Measurements from ENCODE around the gene FBXL3. TPM values are rescaled to one million over a fixed set of nuclear protein-coding genes. Genes with fewer than 3 reads are reported as not detected.

The FBXL3 gene
- total RNA-seq, 4 donors from 2014 or later: 144 to 164 (median 155) TPM

- 91 to 96% methylated on average over 5 of the region's 5 CpGs for WGBS, 2 donors
- H3K27me3 ChIP-seq: no peaks in the 10 kb centered on the region
- intact Hi-C loops (cut with DNase I): no loop called here
- no peaks in the 10 kb centered on the region for H3K4me1 ChIP-seq
- no peaks in the 10 kb centered on the region for H3K36me3 ChIP-seq
- H3K27ac ChIP-seq: no peak overlapping the region
- DNase-seq: no peak
- TF ChIP-seq POLR2A (IDR thresholded peaks at IDR 0.05) (no peak), CTCF (IDR thresholded peaks at IDR 0.05) (no peak)
- H3K9me3 ChIP-seq: no peaks in the 10 kb centered on the region
- no peak overlapping the region for H3K4me3 ChIP-seq (replicated peaks in 1 of 3)
Measured at GRCh38 chr13:76955661-76956060, 71.3 kb downstream of the FBXL3 start.

Other genes starting within 250 kb of the FBXL3 start
- gene KCTD12, start 140.8 kb downstream of the FBXL3 start, total RNA-seq: 10 to 100 TPM; 27.9 to 59.3 (median 37.8) TPM
- not detected for gene ACOD1, start 78.6 kb downstream of the FBXL3 start, total RNA-seq
- gene CLN5, start 35.1 kb downstream of the FBXL3 start, total RNA-seq: 100 to 1,000 TPM in 3 of 4 donors, 10 to 100 TPM in 1; 89.2 to 204 (median 173) TPM

Data from thyroid gland (tissue), 4 donors.